ENCODE data around the gene ISLR2.

ISLR2 gene

GRCh38 chr15:74128785-74129585 is 1.4 kb upstream of the ISLR2 start:
- DNase-seq (ENCODE audit: low read depth), result no peak

- DNase-seq (ENCODE audit: low read depth), result no peak
These were observed 716 bp upstream of the ISLR2 start for GRCh38 chr15:74129586-74130154.

GRCh38 chr15:74130849-74131627 is 652 bp downstream of the ISLR2 start:
- no peak for DNase-seq (ENCODE audit: low read depth)

- no peak for DNase-seq (ENCODE audit: low read depth)
These were observed 1.4 kb downstream of the ISLR2 start for GRCh38 chr15:74131628-74132413.

GRCh38 chr15:74132681-74133651 is 2.6 kb downstream of the ISLR2 start:
- DNase-seq (ENCODE audit: low read depth), result no peak

GRCh38 chr15:74133694-74134386 is 3.5 kb downstream of the ISLR2 start:
- no peak for DNase-seq (ENCODE audit: low read depth)

GRCh38 chr15:74134387-74135027 is 4.1 kb downstream of the ISLR2 start:
- DNase-seq (ENCODE audit: low read depth), result no peak

- DNase-seq (ENCODE audit: low read depth), result no peak
These were observed 4.7 kb downstream of the ISLR2 start for GRCh38 chr15:74135041-74135565.

GRCh38 chr15:74136540-74136813 is 6.1 kb downstream of the ISLR2 start:
- no peak for DNase-seq (ENCODE audit: low read depth)

- DNase-seq (ENCODE audit: low read depth), result no peak
These were observed 6.6 kb downstream of the ISLR2 start for GRCh38 chr15:74136814-74137536.

- no peak for DNase-seq (ENCODE audit: low read depth)
These were observed 7.1 kb downstream of the ISLR2 start for GRCh38 chr15:74137537-74137894.

GRCh38 chr15:74138642-74139041 is 8.3 kb downstream of the ISLR2 start:
- DNase-seq (ENCODE audit: low read depth), result no peak

GRCh38 chr15:74141591-74141990 is 11.2 kb downstream of the ISLR2 start:
- no peak for DNase-seq (ENCODE audit: low read depth)

- DNase-seq (ENCODE audit: low read depth), result no peak
These were observed 13.9 kb downstream of the ISLR2 start for GRCh38 chr15:74144153-74144775.

- no peak for DNase-seq (ENCODE audit: low read depth)
These were observed 16.0 kb downstream of the ISLR2 start for GRCh38 chr15:74146277-74146800.

GRCh38 chr15:74147051-74147450 is 16.7 kb downstream of the ISLR2 start:
- no peak for DNase-seq (ENCODE audit: low read depth)

GRCh38 chr15:74155766-74156417 is 25.5 kb downstream of the ISLR2 start:
- DNase-seq (ENCODE audit: low read depth), result no peak
